Measurements from ENCODE around the gene PPP6R3.
"Not testable (repeated sequence)": the region's sequence is repeated elsewhere in the genome, so short reads cannot be mapped to it uniquely, and the experiment has no call there.

The PPP6R3 gene, protein sequence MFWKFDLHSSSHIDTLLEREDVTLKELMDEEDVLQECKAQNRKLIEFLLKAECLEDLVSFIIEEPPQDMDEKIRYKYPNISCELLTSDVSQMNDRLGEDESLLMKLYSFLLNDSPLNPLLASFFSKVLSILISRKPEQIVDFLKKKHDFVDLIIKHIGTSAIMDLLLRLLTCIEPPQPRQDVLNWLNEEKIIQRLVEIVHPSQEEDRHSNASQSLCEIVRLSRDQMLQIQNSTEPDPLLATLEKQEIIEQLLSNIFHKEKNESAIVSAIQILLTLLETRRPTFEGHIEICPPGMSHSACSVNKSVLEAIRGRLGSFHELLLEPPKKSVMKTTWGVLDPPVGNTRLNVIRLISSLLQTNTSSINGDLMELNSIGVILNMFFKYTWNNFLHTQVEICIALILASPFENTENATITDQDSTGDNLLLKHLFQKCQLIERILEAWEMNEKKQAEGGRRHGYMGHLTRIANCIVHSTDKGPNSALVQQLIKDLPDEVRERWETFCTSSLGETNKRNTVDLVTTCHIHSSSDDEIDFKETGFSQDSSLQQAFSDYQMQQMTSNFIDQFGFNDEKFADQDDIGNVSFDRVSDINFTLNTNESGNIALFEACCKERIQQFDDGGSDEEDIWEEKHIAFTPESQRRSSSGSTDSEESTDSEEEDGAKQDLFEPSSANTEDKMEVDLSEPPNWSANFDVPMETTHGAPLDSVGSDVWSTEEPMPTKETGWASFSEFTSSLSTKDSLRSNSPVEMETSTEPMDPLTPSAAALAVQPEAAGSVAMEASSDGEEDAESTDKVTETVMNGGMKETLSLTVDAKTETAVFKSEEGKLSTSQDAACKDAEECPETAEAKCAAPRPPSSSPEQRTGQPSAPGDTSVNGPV

DNA sequence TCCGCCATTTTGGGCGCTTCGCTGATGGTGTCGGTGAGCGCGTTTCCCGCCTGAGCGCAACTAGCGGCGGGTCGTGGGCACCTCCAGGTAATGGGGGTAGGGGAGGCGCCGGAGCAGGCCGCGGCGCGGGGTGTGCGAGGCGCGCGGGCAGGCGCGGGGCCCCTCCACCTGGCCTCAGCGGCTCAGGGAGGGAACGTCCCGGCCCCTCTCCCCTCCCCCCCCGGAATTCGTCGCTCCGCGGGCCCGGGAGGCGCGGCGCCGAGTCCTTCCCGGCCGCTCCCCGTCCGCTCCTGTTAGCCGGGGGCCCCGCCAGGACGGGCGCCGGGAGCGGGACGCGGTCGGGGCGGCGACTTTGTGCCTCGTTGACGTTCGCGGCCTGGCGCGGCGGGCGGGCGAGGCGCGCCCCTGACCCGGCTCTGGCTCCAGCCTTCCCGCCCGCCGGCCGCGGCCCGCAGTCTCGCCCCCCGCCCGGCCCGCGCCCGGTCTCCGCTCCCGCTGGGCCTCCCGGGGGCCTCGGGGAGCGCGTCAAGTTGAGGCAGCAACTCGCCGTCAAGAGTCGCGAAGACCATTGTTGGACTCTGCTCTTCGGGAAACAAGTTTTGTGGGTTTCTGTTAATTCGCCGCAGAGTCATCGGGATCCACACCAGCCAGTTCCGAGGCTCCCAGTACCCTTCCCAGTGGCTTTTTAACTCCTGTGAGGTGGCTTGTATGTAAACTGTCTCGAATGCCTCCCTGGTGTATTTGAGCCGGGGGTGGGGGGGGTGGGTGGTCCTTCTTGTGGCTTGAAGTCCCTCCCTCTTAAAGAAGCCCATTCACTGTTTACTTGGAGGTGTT, at the start of gene PPP6R3:
PPP6R3 (plus strand) TSS at position 12 of the 834 bp plus-strand sequence. CDS start 76,913 bp downstream, outside the sequence.
- DNase-seq: no peak

DNA sequence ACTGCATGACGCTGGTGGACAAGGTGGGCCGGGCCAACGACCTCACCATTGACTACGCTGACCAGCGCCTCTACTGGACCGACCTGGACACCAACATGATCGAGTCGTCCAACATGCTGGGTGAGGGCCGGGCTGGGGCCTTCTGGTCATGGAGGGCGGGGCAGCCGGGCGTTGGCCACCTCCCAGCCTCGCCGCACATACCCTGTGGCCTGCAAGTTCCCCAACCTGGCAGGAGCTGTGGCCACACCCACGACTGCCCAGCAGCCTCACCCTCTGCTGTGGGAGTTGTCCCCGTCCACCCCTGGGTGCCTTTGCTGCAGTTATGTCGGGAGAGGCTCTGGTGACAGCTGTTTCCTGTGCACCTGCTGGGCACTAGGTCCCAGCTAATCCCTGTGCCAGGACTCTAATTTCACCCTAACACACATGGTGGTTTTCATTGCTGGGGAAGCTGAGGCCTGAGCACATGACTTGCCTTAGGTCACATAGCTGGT, 49.0 kb upstream of the PPP6R3 start:
- DNase-seq: no peak

DNA sequence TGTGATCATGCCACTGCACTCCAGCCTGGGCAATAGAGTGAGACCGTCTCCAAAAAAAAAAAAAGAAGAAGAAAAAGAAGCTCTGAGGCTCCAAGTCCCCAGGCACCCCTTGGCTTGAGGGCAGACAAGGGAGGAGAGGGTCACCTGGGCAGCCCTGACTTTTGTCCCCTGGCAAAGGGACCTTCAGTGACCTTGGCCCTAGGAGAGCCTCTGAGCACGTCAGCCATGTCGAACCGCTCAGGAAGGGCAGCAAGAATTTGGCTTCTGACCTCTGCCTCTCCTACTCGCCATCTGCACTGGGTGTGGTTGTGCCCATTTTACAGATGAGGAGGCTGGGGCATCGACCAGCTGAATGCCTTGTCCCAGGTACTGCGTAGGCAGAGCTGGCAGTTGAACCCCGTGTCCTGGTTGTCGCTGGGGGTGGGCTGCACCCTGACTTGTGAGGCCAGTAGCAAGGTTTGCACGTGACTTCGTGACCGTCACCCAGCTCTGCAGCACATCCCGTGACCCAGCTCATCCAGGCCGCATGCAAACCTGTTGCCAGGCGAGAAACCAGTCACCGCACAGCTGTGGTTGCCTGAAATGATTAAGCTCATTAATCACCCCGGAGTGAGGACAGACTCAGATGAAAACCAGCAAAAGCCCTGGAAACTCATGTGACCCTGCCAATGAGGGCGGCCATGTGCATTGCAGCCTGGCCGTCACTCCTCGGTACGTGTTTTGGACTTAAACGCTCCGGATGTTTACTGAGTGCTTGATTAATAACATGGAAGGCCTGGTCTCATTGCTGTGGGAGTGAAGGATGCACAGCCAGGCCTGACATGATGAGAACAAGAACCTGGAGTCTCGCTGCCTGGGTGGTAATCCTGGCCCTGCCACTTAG, 47.7 kb upstream of the PPP6R3 start:
- DNase-seq: no peak

DNA sequence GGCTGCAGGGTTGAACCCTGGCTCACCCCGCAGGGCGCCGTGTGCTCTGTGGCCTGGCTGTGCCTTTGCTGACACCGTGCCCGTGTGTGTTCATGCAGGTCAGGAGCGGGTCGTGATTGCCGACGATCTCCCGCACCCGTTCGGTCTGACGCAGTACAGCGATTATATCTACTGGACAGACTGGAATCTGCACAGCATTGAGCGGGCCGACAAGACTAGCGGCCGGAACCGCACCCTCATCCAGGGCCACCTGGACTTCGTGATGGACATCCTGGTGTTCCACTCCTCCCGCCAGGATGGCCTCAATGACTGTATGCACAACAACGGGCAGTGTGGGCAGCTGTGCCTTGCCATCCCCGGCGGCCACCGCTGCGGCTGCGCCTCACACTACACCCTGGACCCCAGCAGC, 47.0 kb upstream of the PPP6R3 start:
- DNase-seq: no peak

DNA sequence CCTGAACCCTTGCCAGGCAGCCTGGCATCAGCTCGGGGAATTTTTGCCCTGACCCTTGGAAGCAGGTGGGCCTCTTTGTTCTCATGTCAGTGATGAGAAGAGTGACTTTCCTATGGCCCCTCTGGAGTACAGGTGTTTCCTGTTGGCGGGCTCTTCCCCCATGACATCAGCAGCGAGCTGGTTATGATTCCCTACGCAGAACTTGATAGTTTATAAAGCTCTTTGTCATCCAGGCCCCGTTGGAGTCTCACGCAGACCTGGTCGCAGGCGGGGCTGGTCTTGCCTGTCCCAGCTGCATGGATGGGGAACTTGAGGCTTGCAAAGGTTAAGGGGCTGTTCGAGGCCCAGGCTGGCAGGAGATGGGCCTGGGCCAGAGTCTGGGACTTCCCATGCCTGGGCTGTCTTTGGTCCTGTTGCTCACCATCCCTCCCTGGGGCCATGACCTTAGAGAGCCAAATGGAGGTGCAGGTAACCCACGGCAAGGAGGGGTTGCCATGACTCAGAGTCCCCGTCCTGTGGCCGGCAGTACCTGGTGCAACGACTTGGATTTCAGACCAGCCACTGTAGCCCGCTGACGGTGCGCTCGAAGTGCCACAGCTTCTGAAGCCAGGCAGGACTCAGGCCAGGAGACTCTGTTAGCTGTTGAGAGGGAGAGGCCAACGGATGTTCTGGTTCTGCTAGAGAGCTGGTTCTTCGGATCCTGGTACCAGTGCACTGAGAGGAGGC, 45.9 kb upstream of the PPP6R3 start:
- DNase-seq: no peak

DNA sequence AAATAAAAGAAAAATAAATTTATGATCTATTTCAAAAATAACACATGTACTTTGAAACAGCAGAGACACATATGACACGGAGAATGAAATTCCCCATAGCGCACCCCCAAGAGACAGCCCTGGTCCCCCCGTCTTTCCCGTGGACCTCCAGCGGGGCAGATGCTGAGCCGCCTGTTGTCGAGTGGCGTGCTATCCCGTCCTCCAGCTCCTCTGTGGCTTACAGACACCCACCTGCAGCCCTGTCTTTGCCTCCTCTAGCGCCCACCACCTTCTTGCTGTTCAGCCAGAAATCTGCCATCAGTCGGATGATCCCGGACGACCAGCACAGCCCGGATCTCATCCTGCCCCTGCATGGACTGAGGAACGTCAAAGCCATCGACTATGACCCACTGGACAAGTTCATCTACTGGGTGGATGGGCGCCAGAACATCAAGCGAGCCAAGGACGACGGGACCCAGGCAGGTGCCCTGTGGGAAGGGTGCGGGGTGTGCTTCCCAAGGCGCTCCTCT, 44.4 kb upstream of the PPP6R3 start:
- DNase-seq: no peak

DNA sequence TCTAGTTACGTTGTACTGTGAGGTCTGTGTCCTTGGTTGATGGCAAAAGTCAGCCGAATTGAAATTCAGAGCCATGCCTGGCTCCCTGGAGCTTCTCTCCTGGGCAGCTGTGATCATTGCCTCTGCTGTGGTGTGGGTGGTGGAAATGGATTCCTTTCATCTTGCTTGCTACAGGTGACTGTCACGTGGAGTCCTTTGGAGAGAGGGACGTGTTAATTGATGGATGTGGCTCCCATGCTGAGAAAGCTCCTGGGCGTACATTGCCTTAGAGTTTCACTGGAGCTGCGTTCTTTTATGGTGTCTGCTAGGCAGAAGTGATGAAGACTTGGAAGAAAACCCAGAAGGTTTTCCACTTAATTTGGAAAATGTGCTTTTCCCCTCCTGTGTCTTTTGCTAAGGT, 41.9 kb upstream of the PPP6R3 start:
- no peak for DNase-seq

DNA sequence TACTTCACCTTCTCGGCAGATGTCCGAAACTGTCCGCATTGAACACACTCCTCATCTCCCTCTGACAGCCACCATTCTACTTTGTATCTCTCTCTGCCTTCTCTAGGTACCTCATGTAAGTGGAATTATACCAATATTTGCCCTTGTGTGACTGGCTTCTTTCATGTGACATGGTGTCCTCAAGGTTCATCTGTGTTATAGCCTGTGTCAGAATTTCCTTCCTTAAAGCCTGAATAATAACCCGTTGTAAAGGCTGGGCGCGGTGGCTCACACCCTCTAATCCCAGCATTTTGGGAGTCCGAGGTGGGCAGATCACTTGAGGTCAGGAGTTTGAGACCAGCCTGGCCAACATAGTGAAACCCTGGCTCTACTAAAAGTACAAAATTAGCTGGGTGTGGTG, 40.4 kb upstream of the PPP6R3 start:
- no peak for DNase-seq

DNA sequence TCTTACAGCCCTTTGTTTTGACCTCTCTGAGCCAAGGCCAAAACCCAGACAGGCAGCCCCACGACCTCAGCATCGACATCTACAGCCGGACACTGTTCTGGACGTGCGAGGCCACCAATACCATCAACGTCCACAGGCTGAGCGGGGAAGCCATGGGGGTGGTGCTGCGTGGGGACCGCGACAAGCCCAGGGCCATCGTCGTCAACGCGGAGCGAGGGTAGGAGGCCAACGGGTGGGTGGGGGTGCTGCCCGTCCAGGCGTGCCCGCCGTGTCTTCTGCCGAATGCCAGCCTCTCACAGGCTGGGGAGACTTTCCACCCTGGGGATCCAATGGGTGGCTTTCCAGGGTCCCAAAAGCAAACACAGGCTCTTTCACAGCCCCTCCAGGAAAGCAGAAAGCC, 37.1 kb upstream of the PPP6R3 start:
- DNase-seq: no peak

DNA sequence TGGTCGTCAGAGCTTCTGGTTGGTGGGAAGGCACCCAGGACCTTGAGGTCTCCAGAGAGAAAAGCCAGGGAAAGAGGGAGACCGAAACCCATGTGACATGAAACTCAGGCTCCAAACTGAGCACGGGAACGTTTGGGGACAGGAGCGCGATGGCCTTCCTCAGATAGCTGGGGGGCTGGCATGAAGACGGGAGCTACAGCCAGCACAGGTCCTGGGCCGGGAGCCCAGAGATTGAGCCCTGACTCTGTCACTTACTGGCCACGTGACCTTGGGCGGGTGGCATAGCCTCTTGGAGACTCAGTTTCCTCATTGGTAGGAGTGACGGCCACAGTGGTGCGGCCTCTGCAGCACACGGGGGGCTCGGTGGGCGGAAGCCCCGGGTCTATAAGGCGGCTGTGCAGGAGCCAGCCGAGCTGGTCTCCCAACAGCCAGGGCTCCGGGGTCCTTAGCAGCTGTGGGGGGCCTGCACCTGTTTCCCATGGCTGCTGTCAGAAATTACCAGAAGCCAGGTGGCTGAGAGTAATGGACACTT, 36.4 kb upstream of the PPP6R3 start:
- DNase-seq: no peak

DNA sequence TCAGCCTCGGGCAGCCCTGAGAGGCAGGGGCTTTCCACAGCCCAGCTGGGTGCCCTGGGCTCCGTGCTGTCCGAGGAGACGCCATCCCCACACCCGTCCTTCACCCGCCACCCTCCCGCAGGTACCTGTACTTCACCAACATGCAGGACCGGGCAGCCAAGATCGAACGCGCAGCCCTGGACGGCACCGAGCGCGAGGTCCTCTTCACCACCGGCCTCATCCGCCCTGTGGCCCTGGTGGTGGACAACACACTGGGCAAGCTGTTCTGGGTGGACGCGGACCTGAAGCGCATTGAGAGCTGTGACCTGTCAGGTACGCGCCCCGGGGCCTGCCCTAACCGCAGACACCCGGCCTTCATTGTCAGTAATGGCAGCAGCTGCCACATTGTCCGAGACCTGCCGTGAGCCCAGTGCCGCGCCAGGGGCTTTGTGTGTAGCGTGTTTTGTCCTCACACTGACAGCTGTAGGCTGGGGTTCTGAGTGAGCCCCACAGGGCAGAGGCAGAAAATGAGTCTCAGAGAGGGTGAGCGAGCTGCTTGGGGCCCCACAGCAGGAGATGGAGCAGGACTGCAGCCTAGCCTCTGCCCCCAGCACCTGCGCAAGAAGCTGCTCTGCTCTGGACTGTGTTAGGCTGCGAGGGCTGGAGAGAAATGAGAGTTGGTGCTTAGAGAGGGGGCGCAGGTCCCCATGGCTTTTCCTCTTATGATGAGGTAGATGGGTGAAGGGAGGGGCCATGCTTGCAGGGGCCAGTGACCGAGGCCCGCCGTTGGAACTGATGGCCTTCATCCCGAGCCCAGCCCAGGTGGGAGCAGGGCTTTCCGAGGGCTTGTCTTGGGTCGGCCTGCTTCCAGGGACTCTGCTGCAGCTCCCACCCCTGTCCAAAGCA, 35.3 kb upstream of the PPP6R3 start:
- DNase-seq: no peak

DNA sequence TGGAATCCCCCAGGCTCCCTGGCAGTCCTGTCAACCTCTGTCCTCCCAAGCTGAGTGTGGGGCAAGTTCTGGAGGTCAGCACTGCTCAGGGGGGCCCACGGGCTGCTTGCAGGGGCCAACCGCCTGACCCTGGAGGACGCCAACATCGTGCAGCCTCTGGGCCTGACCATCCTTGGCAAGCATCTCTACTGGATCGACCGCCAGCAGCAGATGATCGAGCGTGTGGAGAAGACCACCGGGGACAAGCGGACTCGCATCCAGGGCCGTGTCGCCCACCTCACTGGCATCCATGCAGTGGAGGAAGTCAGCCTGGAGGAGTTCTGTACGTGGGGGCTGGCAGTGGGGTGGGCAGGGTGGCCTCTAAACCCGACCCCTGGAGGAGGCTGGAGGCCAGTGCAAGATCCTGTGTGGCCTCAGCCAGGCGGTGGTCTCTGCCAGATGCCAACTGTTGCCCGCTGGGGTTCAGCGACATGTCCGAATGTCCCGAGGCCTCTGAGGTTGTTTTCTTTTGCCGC, 34.6 kb upstream of the PPP6R3 start:
- DNase-seq: no peak

DNA sequence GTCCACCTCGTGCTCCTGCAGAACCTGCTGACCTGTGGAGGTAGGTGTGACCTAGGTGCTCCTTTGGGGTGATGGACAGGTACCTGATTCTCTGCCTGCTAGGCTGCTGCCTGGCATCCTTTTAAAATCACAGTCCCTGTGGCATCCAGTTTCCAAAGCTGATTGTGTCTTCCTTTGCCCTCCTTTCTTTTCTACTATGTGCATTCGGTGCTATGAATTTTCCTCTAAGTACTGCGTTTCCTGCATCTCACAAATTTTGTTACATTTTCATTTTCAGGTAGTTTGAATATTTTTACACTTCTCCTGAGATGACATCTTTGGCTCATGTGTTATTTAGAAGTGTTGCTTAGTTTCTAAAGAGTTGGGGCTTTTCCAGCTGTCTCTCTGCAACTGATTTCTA, 30.9 kb upstream of the PPP6R3 start:
- no peak for DNase-seq

DNA sequence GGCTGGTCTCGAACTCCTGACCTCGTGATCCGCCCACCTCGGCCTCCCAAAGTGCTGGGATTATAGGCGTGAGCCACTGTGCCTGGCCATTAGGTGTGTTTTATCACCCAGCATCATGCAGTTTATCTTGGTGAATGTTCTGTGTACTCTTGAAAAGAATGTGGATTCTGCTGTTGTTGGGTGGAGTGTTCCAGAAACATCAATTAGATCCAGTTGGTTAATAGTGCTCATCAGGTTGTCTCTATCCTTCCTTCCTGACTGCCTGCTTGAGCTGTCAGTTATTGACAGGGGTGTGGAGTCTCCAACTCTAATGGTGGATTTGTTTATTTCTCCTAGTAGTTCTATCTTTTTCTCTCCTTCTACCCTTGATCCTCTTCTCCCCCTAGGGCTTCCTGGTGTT, 30.2 kb upstream of the PPP6R3 start:
- no peak for DNase-seq

DNA sequence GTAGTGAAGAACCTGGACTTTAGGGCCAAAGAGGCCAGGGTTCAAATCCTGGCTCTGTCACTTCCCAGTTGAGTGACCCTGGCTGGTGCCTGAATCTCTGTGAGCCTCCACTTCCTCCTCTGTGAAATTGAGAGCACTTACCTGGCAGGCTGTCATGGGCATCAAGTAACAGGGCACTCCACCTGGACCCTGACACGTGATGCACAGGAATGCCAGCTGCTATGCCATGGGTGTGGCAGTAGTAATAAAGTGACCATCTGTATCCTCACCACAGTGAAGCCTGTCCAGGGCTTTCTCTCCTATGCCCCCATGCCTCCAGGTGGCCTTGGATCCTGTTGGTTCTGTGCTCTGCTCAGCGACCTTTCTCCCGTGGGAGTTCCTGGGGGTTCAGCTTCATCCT, 29.8 kb upstream of the PPP6R3 start:
- no peak for DNase-seq

DNA sequence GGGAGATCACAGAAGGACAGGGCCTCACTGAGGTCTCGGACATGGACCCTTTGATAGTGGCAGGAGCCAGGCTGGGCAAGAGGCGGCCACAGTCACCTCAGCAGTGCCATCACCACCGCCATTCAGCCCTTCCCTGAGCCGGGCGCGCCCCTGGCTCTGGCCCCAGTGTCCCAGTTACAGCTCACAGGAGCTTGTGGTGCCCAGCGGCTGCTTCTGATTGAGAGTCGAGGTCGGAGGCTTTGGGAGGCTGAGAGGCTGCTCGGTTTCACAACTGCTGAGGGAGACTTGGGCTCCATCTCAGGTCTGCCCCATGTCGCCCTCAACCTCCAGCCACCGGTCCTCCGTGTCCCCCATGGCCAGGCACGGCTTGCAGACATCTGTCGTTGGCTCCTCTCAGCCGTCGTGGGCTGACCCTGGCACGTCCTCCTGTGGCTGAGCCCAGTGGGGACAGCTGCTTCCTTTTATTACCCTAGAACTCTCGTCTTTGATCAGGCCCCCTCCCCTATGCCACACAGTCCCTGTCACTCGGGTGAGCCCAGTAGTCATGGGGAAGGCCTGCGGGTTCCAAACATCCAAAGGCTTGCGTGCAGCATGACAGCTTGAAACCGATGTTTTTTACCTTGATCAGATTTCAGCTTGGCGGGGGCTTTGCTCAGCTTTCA, 28.4 kb upstream of the PPP6R3 start:
- DNase-seq: no peak

DNA sequence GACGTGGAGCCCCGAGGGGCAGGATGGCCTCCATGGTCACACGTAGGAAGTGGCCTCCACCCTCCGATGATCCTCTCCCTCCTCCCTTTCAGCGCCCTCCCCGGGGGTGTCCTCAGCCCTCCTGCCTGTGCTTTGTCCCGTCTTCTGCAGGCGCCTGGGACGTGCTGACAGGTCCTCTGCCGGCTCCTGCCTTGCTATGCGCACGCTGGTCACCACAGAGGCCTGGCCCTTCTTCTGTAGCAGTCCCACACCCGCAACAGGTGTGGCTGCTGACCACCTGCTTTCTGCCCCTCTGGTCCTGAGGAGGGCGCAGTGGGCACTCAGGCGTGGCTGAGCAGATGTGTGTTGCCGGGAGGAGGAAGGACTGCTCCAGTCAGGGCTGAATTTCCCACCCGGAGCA, 27.7 kb upstream of the PPP6R3 start:
- no peak for DNase-seq

DNA sequence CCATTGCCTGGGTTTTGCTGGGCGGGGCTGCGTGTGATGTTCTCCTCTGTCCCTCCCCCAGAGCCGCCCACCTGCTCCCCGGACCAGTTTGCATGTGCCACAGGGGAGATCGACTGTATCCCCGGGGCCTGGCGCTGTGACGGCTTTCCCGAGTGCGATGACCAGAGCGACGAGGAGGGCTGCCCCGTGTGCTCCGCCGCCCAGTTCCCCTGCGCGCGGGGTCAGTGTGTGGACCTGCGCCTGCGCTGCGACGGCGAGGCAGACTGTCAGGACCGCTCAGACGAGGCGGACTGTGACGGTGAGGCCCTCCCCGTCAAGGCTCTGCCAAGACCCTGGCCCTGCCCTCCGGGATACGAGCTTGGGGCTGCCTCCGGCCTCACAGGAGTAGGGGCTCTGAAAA, 27.0 kb upstream of the PPP6R3 start:
- no peak for DNase-seq

DNA sequence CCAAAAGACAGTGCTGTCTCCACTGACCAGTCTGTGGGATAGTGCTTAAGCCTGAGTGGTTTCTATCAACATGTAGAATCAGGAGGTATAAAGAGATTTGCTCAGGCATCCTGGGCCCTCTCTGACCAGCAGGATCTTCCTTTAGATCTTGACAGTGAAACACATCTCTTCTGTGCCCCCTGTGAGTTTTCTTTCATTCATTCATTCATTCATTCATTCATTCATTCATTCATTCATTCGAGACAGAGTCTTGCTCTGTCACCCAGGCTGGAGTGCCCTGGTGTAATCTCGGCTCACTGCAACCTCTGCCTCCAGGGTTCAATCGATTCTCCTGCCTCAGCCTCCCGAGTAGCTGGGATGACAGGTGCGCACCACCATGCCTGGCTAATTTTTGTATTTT, 26.4 kb upstream of the PPP6R3 start:
- not testable (repeated sequence) for DNase-seq

All from 8988T (cell line).